Epithelial cell of esophagus (primary cell): ENCODE measurements around the gene SUPT6H.
A peak's percentile ranks its signal among the peaks of the same experiment; 100 is the strongest.
"Not testable (repeated sequence)": the region's sequence is repeated elsewhere in the genome, so short reads cannot be mapped to it uniquely, and the experiment has no call there.

ENCODE experiments used
- DNase-seq: peaks from one replicate; pipeline ENCODE4 v3.0.0; 2010; ENCODE audit warnings: low read depth
- H3K4me3 ChIP-seq: 2 replicates; pipeline ENCODE4 v1.5.1; 2011; ENCODE audit warnings: mild to moderate bottlenecking, low read length, control low read depth
- TF ChIP-seq, protein P1 (sequence below): IDR thresholded peaks from 2 replicates; pipeline ENCODE4 v1.5.1; 2011; ENCODE audit warnings: low read depth, mild to moderate bottlenecking, low read length, control low read depth, inconsistent platforms; ENCODE audit not compliant: insufficient read depth; ENCODE audit errors: missing control alignments

The SUPT6H gene

GRCh38 chr17:28734712-28735241, 72.8 kb downstream of the SUPT6H start:
- no peak for DNase-seq
- TF ChIP-seq, protein P1, sequence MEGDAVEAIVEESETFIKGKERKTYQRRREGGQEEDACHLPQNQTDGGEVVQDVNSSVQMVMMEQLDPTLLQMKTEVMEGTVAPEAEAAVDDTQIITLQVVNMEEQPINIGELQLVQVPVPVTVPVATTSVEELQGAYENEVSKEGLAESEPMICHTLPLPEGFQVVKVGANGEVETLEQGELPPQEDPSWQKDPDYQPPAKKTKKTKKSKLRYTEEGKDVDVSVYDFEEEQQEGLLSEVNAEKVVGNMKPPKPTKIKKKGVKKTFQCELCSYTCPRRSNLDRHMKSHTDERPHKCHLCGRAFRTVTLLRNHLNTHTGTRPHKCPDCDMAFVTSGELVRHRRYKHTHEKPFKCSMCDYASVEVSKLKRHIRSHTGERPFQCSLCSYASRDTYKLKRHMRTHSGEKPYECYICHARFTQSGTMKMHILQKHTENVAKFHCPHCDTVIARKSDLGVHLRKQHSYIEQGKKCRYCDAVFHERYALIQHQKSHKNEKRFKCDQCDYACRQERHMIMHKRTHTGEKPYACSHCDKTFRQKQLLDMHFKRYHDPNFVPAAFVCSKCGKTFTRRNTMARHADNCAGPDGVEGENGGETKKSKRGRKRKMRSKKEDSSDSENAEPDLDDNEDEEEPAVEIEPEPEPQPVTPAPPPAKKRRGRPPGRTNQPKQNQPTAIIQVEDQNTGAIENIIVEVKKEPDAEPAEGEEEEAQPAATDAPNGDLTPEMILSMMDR, result no peak
- no peak overlapping the region for H3K4me3 ChIP-seq

GRCh38 chr17:28735242-28735722, 73.3 kb downstream of the SUPT6H start:
- DNase-seq, result peak; percentile 54
- TF ChIP-seq, protein P1, result no peak
- H3K4me3 ChIP-seq, result no peak overlapping the region

DNA sequence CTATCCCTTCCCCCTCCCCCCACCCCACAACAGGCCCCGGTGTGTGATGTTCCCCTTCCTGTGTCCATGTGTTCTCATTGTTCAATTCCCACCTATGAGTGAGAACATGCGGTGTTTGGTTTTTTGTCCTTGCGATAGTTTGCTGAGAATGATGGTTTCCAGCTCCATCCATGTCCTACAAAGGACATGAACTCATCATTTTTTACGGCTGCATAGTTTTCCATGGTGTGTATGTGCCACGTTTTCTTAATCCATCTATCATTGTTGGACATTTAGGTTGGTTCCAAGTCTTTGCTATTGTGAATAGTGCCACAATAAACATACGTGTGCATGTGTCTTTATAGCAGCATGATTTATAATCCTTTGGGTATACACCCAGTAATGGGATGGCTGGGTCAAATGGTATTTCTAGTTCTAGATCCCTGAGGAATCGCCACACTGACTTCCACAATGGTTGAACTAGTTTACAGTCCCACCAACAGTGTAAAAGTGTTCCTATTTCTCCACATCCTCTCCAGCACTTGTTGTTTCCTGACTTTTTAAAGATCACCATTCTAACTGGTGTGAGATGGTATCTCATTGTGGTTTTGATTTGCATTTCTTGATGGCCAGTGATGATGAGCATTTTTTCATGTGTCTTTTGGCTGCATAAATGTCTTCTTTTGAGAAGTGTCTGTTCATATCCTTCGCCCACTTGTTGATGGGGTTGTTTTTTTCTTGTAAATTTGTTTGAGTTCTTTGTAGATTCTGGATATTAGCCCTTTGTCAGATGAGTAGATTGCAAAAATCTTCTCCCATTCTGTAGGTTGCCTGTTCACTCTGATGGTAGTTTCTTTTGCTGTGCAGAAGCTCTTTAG, 74.1 kb downstream of the SUPT6H start:
- H3K4me3 ChIP-seq, DNase-seq: not testable (repeated sequence)

DNA sequence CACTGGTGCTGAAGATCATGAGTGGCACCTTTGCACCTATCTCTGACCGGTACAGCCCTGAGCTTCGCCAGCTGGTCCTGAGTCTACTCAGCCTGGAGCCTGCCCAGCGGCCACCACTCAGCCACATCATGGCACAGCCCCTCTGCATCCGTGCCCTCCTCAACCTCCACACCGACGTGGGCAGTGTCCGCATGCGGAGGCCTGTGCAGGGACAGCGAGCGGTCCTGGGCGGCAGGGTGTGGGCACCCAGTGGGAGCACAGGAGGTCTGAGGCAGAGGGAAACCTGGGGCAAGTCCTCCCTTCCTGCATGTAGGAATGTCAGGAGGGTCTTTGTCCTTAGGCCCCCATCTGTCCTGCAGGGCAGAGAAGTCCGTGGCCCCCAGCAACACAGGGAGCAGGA, 75.3 kb downstream of the SUPT6H start:
- TF ChIP-seq, protein P1, result no peak
- no peak for DNase-seq
- no peak overlapping the region for H3K4me3 ChIP-seq

DNA sequence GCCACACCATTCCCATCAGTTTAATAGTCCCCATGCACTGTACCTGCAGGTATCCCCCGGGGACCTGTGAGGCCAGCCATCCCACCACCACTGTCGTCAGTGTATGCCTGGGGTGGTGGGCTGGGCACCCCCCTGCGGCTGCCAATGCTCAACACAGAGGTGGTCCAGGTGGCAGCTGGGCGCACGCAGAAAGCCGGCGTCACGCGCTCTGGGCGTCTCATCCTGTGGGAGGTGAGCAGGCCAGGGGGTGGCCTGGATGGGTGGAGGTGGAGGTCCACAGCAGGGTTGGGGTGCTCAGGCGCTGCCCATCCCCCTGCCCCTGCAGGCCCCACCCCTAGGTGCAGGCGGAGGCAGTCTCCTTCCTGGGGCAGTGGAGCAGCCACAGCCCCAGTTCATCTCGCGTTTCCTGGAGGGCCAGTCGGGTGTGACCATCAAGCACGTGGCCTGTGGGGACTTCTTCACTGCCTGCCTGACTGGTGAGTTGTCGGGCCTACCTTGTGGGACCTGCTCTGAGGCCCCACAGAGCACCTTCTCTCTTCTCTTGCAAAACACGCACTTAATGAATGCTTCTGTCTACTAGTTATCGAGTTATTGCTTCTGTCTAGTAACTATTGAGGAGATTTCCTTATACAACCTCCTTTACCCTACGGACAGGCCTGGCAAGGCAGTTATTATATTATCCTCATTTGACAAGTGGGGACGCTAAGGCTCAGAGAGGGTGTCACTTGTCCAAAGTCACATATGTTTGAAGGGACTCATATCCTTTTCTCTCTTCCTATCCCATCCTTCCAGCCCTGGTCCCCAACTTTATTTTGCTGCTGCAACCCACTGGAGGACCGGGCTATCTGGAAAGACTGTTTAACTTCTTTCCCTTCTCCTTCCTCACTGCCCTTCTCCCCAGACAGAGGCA, 76.0 kb downstream of the SUPT6H start:
- no peak overlapping the region for H3K4me3 ChIP-seq
- DNase-seq, result peak; percentile 49
- TF ChIP-seq, protein P1, result no peak

GRCh38 chr17:28738680-28739384, 76.8 kb downstream of the SUPT6H start:
- DNase-seq, result no peak
- TF ChIP-seq, protein P1, result no peak
- no peak overlapping the region for H3K4me3 ChIP-seq
